Lower leg skin (tissue), 3 donors: ENCODE results near the gene SPDYE2B.
"Not testable (repeated sequence)": the region's sequence is repeated elsewhere in the genome, so short reads cannot be mapped to it uniquely, and the experiment has no call there.

Source experiments
- CTCF ChIP-seq, 3 donors: fragments of 450-650 bp; IDR thresholded peaks; one replicate each; pipeline ENCODE4 v1.5.1; 2016; ENCODE audit warnings: antibody characterized with exemption in 3 of 3, mild to moderate bottlenecking in 3 of 3, moderate library complexity in 2 of 3
- POLR2A ChIP-seq, 2 donors: fragments of 450-650 bp; IDR thresholded peaks; one replicate each; pipeline ENCODE4 v1.6.1; 2016 to 2017; ENCODE audit warnings: antibody characterized with exemption in 2 of 2, mild to moderate bottlenecking in 1 of 2, moderate library complexity in 1 of 2

- not testable (repeated sequence) for TF ChIP-seq CTCF, POLR2A (IDR thresholded peaks at IDR 0.05)
Observed at GRCh38 chr7:102634299-102634698, 15.8 kb upstream of the SPDYE2B start.
